ENCODE results near the gene PNCK. TPM values are rescaled to one million over a fixed set of nuclear protein-coding genes. Genes with fewer than 3 reads are reported as not detected.

PNCK gene
- total RNA-seq, 1 experiment from 2014 or later: 0.84 TPM

- CTCF ChIA-PET: no interaction called here
- intact Hi-C loops (cut with micrococcal nuclease): no loop called here
Measured at GRCh38 chrX:153620576-153620975, 53.0 kb downstream of the PNCK start.

More at GRCh38 chrX:153620576-153620975, 53.0 kb downstream of the PNCK start:
- Histone ChIP-seq H3K36me3 (ENCODE audit: control insufficient read depth in 1 of 2, insufficient read depth in 2 of 2, low read length in 2 of 2) (no peaks in the 10 kb centered on the region), H3K4me1 (ENCODE audit: control insufficient read depth in 1 of 2, insufficient read depth in 2 of 2, low read length in 2 of 2) (no peaks in the 10 kb centered on the region), H3K9ac (ENCODE audit: low read length) (no peak overlapping the region), H3K27me3 (ENCODE audit: insufficient read depth, low read length) (peaks cover 9% of the 10 kb centered on the region; the same call in 1 of the 2 replicates), H3K4me3 (replicated peaks in 1 of 2; ENCODE audit: low read depth in 1 of 2, low read length in 2 of 2) (no peak overlapping the region), H3K27ac (ENCODE audit: low read depth, low read length) (no peak overlapping the region), H3K4me2 (ENCODE audit: low read length) (no peak overlapping the region), H3K79me2 (ENCODE audit: insufficient read depth, low read length) (no peaks in the 10 kb centered on the region), H4K20me1 (ENCODE audit: insufficient read depth) (no peaks in the 10 kb centered on the region), H3K9me3 (ENCODE audit: control insufficient read depth in 1 of 2, insufficient read depth in 1 of 2, low read depth in 1 of 2, low read length in 2 of 2) (no peaks in the 10 kb centered on the region), H3K9me2 (ENCODE audit: insufficient read depth) (no peaks in the 10 kb centered on the region), H2AFZ (ENCODE audit: low read depth, low read length, poor library complexity, severe bottlenecking) (no peak overlapping the region)
- DNase-seq (ENCODE audit: low read depth, low spot score): no peak
- ChIA-PET POLR2A (no interaction called here), RAD21 (ENCODE audit: low non-redundant PET in 1 of 2, low total read pairs in 2 of 2, uncharacterized antibody in 2 of 2, unreplicated experiment in 2 of 2) (no interaction called here)
- no peak for ATAC-seq
- no TSS peak for BruUV-seq (replicated peaks)
- TF ChIP-seq RAD21 (IDR thresholded peaks at IDR 0.05; ENCODE audit: low read depth) (no peak), ZNF274 (IDR thresholded peaks at IDR 0.05; ENCODE audit: low read depth, low read length) (no peak), ELF1 (IDR thresholded peaks at IDR 0.05; ENCODE audit: borderline replicate concordance, low read depth) (no peak), EGR1 (IDR thresholded peaks at IDR 0.05; ENCODE audit: low read depth) (no peak), ZFX (IDR thresholded peaks at IDR 0.05) (no peak), CBX3 (IDR thresholded peaks at IDR 0.05; ENCODE audit: low read depth) (no peak), SP1 (IDR thresholded peaks at IDR 0.05; ENCODE audit: low read depth) (no peak), MAX (IDR thresholded peaks at IDR 0.05) (no peak), CTCF (IDR thresholded peaks at IDR 0.05 in 2 of 3, conservative IDR thresholded peaks at IDR 0.05 in 1 of 3; ENCODE audit: borderline replicate concordance in 1 of 3, insufficient read depth in 1 of 3, low read depth in 2 of 3, low read length in 2 of 3) (no peak), POLR2AphosphoS5 (IDR thresholded peaks at IDR 0.05; ENCODE audit: low read depth, low read length) (no peak), FOSL1 (IDR thresholded peaks at IDR 0.05; ENCODE audit: low read depth) (no peak), TCF7L2 (IDR thresholded peaks at IDR 0.05; ENCODE audit: borderline replicate concordance, extremely low read depth, insufficient read depth, insufficient read length) (no peak), JUND (IDR thresholded peaks at IDR 0.05) (no peak), SIN3A (IDR thresholded peaks at IDR 0.05; ENCODE audit: low read depth) (no peak), REST (IDR thresholded peaks at IDR 0.05; ENCODE audit: low read depth) (no peak), ATF3 (IDR thresholded peaks at IDR 0.05) (no peak), YY1 (IDR thresholded peaks at IDR 0.05; ENCODE audit: extremely low read depth, insufficient replicate concordance, low read depth, low read length) (no peak), POLR2A (IDR thresholded peaks at IDR 0.05; ENCODE audit: borderline replicate concordance, extremely low read depth, insufficient read depth, insufficient read length) (no peak), SRF (IDR thresholded peaks at IDR 0.05; ENCODE audit: low read depth) (no peak)
